Measurements from ENCODE around the gene HNRNPA2B1.

DNA sequence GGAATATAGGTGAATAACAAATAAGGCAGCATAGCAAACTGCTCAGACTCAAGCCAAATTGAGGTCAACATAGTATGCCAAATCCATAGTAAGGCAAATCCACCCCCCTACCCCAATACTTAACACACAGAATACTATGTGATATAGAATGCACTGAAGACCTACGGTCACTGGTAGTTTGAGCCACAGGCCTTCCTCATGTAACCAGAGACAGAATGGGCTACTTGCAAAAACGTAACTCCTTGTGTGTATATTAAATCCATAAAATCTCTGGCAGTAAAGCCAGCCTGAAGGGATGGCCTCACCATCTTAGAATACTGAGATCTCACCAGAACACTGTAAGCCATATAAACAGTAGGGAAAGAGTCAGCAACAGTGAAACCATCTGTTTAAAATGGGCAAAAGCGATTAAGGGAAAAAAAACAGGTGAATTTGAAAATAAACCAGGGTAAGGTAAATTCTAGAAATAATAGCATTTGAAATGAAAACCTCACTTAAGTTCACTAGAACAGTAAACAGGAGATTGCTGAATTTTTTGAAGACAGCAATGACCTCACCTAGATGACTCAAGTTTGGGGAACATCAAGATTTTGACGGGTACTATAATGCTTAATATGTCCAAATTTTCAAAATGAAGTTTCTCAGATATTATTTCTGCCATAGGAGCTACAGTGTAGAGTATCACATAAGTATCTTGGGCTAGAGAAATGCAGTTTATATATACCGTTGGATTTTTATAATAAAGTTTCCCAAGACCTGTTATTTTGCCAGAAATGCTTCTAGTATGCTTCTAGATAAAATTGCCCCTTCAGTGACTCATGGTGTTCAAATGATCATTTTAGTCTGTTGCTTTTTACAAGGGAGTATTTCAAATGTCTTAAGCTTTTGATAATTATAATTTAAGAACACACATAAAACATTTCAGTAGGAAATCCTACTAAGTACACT is 13.9 kb downstream of the HNRNPA2B1 start:
- TF ChIP-seq, protein P1, sequence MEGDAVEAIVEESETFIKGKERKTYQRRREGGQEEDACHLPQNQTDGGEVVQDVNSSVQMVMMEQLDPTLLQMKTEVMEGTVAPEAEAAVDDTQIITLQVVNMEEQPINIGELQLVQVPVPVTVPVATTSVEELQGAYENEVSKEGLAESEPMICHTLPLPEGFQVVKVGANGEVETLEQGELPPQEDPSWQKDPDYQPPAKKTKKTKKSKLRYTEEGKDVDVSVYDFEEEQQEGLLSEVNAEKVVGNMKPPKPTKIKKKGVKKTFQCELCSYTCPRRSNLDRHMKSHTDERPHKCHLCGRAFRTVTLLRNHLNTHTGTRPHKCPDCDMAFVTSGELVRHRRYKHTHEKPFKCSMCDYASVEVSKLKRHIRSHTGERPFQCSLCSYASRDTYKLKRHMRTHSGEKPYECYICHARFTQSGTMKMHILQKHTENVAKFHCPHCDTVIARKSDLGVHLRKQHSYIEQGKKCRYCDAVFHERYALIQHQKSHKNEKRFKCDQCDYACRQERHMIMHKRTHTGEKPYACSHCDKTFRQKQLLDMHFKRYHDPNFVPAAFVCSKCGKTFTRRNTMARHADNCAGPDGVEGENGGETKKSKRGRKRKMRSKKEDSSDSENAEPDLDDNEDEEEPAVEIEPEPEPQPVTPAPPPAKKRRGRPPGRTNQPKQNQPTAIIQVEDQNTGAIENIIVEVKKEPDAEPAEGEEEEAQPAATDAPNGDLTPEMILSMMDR (IDR thresholded peaks at IDR 0.05; ENCODE audit: low read depth, low read length, poor library complexity, severe bottlenecking), result no peak
- no peak for TF ChIP-seq EZH2phosphoT487 (IDR thresholded peaks at IDR 0.05; ENCODE audit: borderline replicate concordance, low read length)

Data from DOHH2 (cell line).